ENCODE measurements around the gene BACH1.

BACH1 gene

DNA sequence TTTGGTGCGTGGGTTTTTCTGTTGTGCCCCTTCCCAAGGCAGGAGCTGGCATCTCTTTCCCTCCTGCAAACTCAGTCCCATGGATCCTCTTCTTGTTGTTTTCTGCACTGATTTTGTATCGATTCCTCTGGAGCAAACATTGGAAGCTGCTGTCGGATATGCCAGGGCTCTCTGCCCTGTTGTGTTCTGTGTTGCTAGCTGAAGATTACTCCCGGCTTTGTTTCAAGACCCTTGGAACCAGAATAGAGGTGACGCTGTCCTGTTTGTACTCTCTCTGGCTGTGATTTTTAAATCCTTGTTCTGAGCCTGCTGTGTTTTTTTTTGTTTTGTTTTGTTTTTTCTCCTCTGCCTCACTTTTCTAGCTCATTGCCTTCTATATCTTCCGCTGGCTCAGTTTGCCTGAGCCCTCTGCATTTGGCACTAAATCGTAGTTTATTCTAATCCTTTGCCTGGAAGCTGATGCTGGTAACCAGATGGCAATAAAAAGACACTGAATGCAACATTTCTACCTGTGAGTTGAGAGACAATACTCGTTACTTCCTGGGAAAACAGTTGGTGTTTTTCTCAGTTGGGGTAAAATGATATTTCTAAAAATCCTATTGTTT is 67.0 kb downstream of the BACH1 start:
- Histone ChIP-seq H3K36me3 (ENCODE audit: control insufficient read depth, insufficient read depth, low read length) (peaks cover 4% of the 10 kb centered on the region; the same call in 1 of the 2 replicates), H3K9ac (ENCODE audit: low read length) (no peak overlapping the region), H3K9me3 (ENCODE audit: control insufficient read depth, insufficient read depth, low read depth, low read length) (no peaks in the 10 kb centered on the region), H3K27me3 (ENCODE audit: control insufficient read depth, insufficient read depth, low read length) (no peaks in the 10 kb centered on the region), H3K27ac (ENCODE audit: low read depth, low read length) (no peak overlapping the region), H3K4me3 (ENCODE audit: low read depth, low read length) (no peak overlapping the region), H3K4me1 (ENCODE audit: control insufficient read depth, insufficient read depth, low read length) (no peaks in the 10 kb centered on the region)

DNA sequence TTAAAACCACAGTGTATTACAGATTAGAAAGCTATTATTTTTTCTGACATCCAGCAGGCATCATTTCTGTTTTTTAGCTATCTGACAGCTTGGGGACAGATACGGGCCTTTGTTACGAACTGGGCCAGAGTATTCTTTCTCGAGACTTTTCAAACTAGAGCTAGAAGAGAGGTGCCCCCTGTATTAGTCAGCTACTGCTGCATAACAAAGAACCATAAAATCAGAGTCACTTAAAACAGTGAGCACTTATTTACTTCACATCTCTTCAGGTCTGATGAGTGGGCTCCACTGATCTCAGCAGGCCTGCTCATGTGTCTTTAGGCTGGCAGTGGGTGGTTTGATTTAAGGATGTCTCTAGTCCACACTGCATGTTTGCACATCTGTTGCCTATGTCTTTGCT is 67.8 kb downstream of the BACH1 start:
- H3K9me3 ChIP-seq (ENCODE audit: control insufficient read depth, insufficient read depth, low read depth, low read length): no peaks in the 10 kb centered on the region
- H3K4me3 ChIP-seq (ENCODE audit: low read depth, low read length): no peak overlapping the region
- H3K9ac ChIP-seq (ENCODE audit: low read length): no peak overlapping the region
- H3K4me1 ChIP-seq (ENCODE audit: control insufficient read depth, insufficient read depth, low read length): no peaks in the 10 kb centered on the region
- H3K27ac ChIP-seq (ENCODE audit: low read depth, low read length): no peak overlapping the region
- H3K36me3 ChIP-seq (ENCODE audit: control insufficient read depth, insufficient read depth, low read length): peaks cover 4% of the 10 kb centered on the region; the same call in 1 of the 2 replicates
- H3K27me3 ChIP-seq (ENCODE audit: control insufficient read depth, insufficient read depth, low read length): no peaks in the 10 kb centered on the region

DNA sequence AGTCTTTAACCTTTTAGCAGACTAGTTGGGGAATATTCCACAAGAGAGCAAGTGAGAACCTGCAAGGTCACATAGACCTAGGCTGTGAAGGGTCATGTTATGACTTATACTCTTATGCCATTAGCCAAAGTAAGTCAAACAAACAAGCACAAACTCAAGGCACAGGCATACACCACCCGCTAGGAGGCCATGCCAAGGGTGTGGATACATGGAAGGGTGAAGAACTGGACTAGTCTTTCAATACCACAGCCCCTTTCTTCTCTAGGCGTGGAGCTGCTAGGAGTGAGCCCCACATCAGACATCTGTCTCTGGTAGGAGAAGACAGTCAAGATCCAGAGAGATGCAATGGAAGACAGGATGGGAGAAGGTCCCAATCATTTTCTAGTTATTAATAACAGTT is 68.6 kb downstream of the BACH1 start:
- no peak overlapping the region for H3K4me3 ChIP-seq (ENCODE audit: low read depth, low read length)
- H3K9ac ChIP-seq (ENCODE audit: low read length): no peak overlapping the region
- no peaks in the 10 kb centered on the region for H3K9me3 ChIP-seq (ENCODE audit: control insufficient read depth, insufficient read depth, low read depth, low read length)
- H3K36me3 ChIP-seq (ENCODE audit: control insufficient read depth, insufficient read depth, low read length): peaks cover 4% of the 10 kb centered on the region; the same call in 1 of the 2 replicates
- no peaks in the 10 kb centered on the region for H3K4me1 ChIP-seq (ENCODE audit: control insufficient read depth, insufficient read depth, low read length)
- no peaks in the 10 kb centered on the region for H3K27me3 ChIP-seq (ENCODE audit: control insufficient read depth, insufficient read depth, low read length)
- H3K27ac ChIP-seq (ENCODE audit: low read depth, low read length): no peak overlapping the region

DNA sequence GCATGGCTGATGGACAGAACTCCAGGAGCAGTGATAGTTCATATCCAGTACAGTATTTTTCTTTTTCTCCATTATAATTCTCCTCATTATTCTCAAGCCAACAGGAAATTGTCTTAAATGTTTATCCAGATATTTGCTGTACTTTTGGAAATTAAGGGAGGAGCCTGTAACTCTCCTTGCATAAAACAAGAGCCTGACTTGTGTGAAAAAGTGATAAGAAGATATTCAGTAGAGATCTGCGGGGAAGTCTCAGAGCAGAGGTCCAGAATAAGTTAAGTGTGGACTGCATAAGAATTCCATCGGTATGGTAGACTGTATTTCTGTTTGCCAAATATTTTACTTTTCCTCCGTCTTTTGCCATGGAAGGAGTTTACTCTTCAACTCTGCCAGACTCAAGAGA is 70.2 kb downstream of the BACH1 start:
- Histone ChIP-seq H3K27ac (ENCODE audit: low read depth, low read length) (no peak overlapping the region), H3K9ac (ENCODE audit: low read length) (no peak overlapping the region), H3K4me1 (ENCODE audit: control insufficient read depth, insufficient read depth, low read length) (no peaks in the 10 kb centered on the region), H3K4me3 (ENCODE audit: low read depth, low read length) (no peak overlapping the region), H3K9me3 (ENCODE audit: control insufficient read depth, insufficient read depth, low read depth, low read length) (no peaks in the 10 kb centered on the region), H3K27me3 (ENCODE audit: control insufficient read depth, insufficient read depth, low read length) (no peaks in the 10 kb centered on the region), H3K36me3 (ENCODE audit: control insufficient read depth, insufficient read depth, low read length) (0 out of 2 replicates have a peak, but pooled peaks cover 4% of the 10 kb centered on the region)

DNA sequence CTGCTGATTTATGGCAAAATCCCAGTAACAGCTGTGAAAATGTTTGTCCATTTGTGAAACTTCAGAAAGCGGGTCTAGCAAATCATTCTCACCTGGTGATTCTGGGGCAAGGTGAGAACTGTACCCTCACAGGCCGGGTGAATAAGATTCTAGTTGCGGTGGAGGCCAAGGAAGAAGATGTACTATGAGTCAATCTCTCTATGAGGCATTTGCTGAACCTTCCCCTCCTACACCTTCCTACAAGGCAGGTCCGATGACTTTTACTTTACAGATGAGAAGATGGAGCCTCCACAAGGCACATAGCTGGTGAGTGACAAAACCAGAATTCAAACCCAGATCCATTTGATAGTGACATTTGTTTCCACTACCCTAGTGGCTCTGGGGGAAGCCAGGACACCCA is 72.7 kb downstream of the BACH1 start:
- no peak overlapping the region for H3K27ac ChIP-seq (ENCODE audit: low read depth, low read length)
- H3K9ac ChIP-seq (ENCODE audit: low read length): no peak overlapping the region
- H3K4me1 ChIP-seq (ENCODE audit: control insufficient read depth, insufficient read depth, low read length): peaks cover 3% of the 10 kb centered on the region; the same call in 1 of the 2 replicates
- H3K36me3 ChIP-seq (ENCODE audit: control insufficient read depth, insufficient read depth, low read length): 0 out of 2 replicates have a peak, but pooled peaks cover 4% of the 10 kb centered on the region
- no peaks in the 10 kb centered on the region for H3K9me3 ChIP-seq (ENCODE audit: control insufficient read depth, insufficient read depth, low read depth, low read length)
- no peaks in the 10 kb centered on the region for H3K27me3 ChIP-seq (ENCODE audit: control insufficient read depth, insufficient read depth, low read length)
- H3K4me3 ChIP-seq (ENCODE audit: low read depth, low read length): no peak overlapping the region

DNA sequence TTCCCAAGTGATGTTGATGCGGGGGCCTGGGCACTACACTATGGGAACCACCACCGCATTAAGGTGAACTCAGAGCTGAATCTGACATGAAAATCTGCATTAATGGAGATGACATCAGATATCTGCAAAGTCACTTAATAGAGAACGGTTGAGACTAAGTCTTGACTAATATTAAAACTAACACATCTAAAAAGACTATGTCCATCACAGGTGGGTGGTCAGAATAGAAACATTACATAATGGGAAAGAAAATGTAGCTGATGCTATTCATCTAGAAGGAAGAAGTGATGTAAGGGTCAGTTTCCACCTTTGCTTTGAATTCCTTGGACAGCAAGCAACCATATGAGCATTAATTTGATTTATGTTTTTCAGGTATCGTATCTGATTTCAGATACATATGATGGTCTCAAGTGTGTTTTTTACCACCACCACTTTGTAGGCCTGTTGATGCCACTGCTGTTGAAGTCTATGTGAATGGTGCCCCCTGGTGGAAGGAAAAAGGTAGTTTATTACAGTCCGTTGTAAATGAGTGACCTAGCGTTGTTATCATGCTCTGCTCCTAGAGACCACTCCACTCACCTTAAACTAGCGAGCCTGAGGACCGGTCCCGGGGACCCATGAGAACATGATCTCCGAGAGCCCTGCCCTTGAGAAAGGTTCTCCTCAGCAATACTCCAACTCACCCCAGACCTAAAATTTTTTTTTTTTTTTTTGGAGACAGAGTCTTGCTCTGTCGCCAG is 73.5 kb downstream of the BACH1 start:
- no peak overlapping the region for H3K4me3 ChIP-seq (ENCODE audit: low read depth, low read length)
- no peak overlapping the region for H3K27ac ChIP-seq (ENCODE audit: low read depth, low read length)
- 0 out of 2 replicates have a peak, but pooled peaks cover 4% of the 10 kb centered on the region for H3K36me3 ChIP-seq (ENCODE audit: control insufficient read depth, insufficient read depth, low read length)
- no peaks in the 10 kb centered on the region for H3K9me3 ChIP-seq (ENCODE audit: control insufficient read depth, insufficient read depth, low read depth, low read length)
- no peak overlapping the region for H3K9ac ChIP-seq (ENCODE audit: low read length)
- peaks cover 6% of the 10 kb centered on the region; the same call in 1 of the 2 replicates for H3K4me1 ChIP-seq (ENCODE audit: control insufficient read depth, insufficient read depth, low read length)
- no peaks in the 10 kb centered on the region for H3K27me3 ChIP-seq (ENCODE audit: control insufficient read depth, insufficient read depth, low read length)

DNA sequence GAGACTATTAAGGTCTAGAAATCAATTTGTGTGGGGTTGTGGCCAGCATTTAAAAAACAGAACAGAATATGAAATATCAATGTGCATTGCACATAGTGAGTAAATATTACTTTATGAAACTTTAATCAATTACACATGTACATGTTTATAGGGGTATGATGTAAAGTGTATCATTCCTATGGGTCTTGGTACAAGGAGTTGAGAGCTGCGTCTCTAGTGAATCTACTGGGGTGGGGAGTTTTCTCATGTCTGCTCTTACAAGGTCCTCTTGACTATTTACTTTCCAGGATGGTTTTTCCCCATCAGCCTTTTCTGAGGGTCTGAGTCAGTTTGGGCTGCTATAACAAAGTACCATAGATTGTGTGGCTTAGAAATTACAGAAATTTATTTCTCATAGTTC is 75.8 kb downstream of the BACH1 start:
- no peaks in the 10 kb centered on the region for H3K9me3 ChIP-seq (ENCODE audit: control insufficient read depth, insufficient read depth, low read depth, low read length)
- no peak overlapping the region for H3K27ac ChIP-seq (ENCODE audit: low read depth, low read length)
- peaks cover 6% of the 10 kb centered on the region; the same call in 1 of the 2 replicates for H3K4me1 ChIP-seq (ENCODE audit: control insufficient read depth, insufficient read depth, low read length)
- H3K36me3 ChIP-seq (ENCODE audit: control insufficient read depth, insufficient read depth, low read length): 0 out of 2 replicates have a peak, but pooled peaks cover 4% of the 10 kb centered on the region
- H3K9ac ChIP-seq (ENCODE audit: low read length): no peak overlapping the region
- no peak overlapping the region for H3K4me3 ChIP-seq (ENCODE audit: low read depth, low read length)
- H3K27me3 ChIP-seq (ENCODE audit: control insufficient read depth, insufficient read depth, low read length): no peaks in the 10 kb centered on the region

DNA sequence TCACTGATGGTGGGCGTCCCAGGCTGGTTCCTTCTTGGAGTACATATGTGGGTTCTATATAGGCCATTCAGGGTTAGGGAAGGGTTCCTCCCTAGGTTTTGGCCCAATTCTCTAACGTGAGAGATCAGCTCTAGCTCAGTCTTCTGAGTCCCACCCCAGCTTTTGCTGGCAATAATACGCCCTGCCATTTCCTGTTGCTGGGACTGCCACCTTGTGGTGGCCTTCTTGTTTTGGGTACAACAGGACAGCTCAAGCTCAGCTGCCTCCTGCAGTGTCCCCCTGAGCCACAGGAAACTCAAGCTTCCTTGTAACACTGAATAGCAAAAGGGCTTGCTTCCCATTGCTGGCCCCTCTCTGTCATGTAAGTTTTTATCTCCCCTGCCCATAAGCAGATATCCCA is 77.8 kb downstream of the BACH1 start:
- Histone ChIP-seq H3K9me3 (ENCODE audit: control insufficient read depth, insufficient read depth, low read depth, low read length) (no peaks in the 10 kb centered on the region), H3K4me1 (ENCODE audit: control insufficient read depth, insufficient read depth, low read length) (peaks cover 6% of the 10 kb centered on the region; the same call in 1 of the 2 replicates), H3K9ac (ENCODE audit: low read length) (no peak overlapping the region)

DNA sequence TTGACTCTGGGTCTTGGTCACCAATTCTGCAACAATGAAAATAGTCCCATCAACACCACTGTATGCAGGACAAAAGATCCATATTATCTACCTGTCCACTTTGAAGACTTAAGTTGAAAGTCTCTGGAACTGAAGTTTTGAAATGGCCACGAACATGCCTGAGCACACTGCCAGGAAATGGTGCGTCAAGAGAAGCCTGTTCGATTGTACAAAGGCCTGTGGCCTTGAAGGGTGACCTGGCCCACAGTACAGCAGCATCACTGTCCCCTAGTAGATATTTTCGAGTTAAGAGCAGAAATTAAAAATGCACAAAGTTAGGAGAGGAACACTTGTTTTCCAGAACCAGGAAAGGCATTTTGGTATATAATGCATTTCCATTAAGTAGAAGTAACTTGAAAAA is 78.5 kb downstream of the BACH1 start:
- no peaks in the 10 kb centered on the region for H3K27me3 ChIP-seq (ENCODE audit: control insufficient read depth, insufficient read depth, low read length)
- no peak overlapping the region for H3K4me3 ChIP-seq (ENCODE audit: low read depth, low read length)
- H3K9ac ChIP-seq (ENCODE audit: low read length): no peak overlapping the region

More for the DNA sequence above, 77.8 kb downstream of the BACH1 start:
- H3K27ac ChIP-seq (ENCODE audit: low read depth, low read length): no peak overlapping the region
- H3K27me3 ChIP-seq (ENCODE audit: control insufficient read depth, insufficient read depth, low read length): no peaks in the 10 kb centered on the region
- no peak overlapping the region for H3K4me3 ChIP-seq (ENCODE audit: low read depth, low read length)
- 0 out of 2 replicates have a peak, but pooled peaks cover 4% of the 10 kb centered on the region for H3K36me3 ChIP-seq (ENCODE audit: control insufficient read depth, insufficient read depth, low read length)

DNA sequence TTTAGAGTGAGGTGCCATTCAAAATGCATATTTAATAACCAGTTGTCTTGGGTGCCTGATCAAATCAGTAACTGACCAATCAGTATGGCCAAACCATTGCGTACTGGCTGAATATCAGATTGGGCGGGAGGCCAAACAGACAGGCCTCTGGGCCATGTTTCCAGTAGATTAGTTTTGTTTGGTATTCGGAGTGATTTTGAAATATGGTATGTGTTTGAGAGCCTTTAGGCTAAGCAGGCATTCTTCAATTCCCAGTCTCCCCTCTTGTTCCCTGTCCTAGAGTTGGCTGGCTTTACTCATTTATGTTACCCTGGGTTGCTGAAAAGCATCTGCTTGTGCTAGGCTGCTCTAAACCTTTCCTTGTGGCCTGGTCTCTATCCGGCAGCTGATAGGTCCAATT is 80.1 kb downstream of the BACH1 start:
- no peak overlapping the region for H3K9ac ChIP-seq (ENCODE audit: low read length)
- H3K27ac ChIP-seq (ENCODE audit: low read depth, low read length): no peak overlapping the region

More for the DNA sequence above, 78.5 kb downstream of the BACH1 start:
- Histone ChIP-seq H3K36me3 (ENCODE audit: control insufficient read depth, insufficient read depth, low read length) (0 out of 2 replicates have a peak, but pooled peaks cover 4% of the 10 kb centered on the region), H3K27ac (ENCODE audit: low read depth, low read length) (no peak overlapping the region), H3K4me1 (ENCODE audit: control insufficient read depth, insufficient read depth, low read length) (peaks cover 6% of the 10 kb centered on the region; the same call in 1 of the 2 replicates), H3K9me3 (ENCODE audit: control insufficient read depth, insufficient read depth, low read depth, low read length) (no peaks in the 10 kb centered on the region)

DNA sequence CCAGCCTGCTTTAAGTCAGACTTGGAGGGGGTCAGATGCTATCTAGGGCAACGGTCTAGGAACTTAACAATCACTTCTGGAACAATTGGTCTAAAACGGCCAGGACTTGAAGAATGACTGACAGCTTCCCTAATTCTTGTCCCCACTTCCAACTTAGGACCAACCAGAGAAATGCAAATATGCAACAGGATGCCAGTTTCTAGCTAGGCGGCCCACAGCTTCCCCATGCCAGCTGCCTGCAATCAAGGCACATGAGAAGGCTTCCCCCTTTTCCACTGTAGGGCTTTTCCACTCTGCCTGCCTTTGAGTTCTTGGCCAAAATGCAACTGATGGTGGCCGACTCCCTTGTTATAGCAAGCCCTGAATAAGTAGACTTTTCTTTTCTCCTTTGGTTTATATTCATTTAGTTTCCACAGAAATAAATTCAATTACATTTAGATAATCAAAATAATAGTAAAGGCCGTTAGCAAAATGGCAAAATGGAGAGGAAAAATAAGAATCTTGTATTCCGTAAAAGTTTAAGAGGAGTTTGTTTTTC is 80.9 kb downstream of the BACH1 start:
- no peak overlapping the region for H3K9ac ChIP-seq (ENCODE audit: low read length)
- no peak overlapping the region for H3K4me3 ChIP-seq (ENCODE audit: low read depth, low read length)
- H3K27ac ChIP-seq (ENCODE audit: low read depth, low read length): no peak overlapping the region
- H3K4me1 ChIP-seq (ENCODE audit: control insufficient read depth, insufficient read depth, low read length): peaks cover 6% of the 10 kb centered on the region; the same call in 1 of the 2 replicates
- no peaks in the 10 kb centered on the region for H3K36me3 ChIP-seq (ENCODE audit: control insufficient read depth, insufficient read depth, low read length)
- no peaks in the 10 kb centered on the region for H3K27me3 ChIP-seq (ENCODE audit: control insufficient read depth, insufficient read depth, low read length)
- no peaks in the 10 kb centered on the region for H3K9me3 ChIP-seq (ENCODE audit: control insufficient read depth, insufficient read depth, low read depth, low read length)

More for the DNA sequence above, 80.1 kb downstream of the BACH1 start:
- Histone ChIP-seq H3K4me3 (ENCODE audit: low read depth, low read length) (no peak overlapping the region), H3K9me3 (ENCODE audit: control insufficient read depth, insufficient read depth, low read depth, low read length) (no peaks in the 10 kb centered on the region), H3K4me1 (ENCODE audit: control insufficient read depth, insufficient read depth, low read length) (peaks cover 6% of the 10 kb centered on the region; the same call in 1 of the 2 replicates), H3K27me3 (ENCODE audit: control insufficient read depth, insufficient read depth, low read length) (no peaks in the 10 kb centered on the region), H3K36me3 (ENCODE audit: control insufficient read depth, insufficient read depth, low read length) (no peaks in the 10 kb centered on the region)

All from HUES6 (cell line).